Measurements from ENCODE around the gene HS3ST5. TPM values are rescaled to one million over a fixed set of nuclear protein-coding genes. Genes with fewer than 3 reads are reported as not detected.

Gene HS3ST5
- total and polyA plus RNA-seq, 2 experiments from 2014 or later, result 2.4 to 4.1 TPM

DNA sequence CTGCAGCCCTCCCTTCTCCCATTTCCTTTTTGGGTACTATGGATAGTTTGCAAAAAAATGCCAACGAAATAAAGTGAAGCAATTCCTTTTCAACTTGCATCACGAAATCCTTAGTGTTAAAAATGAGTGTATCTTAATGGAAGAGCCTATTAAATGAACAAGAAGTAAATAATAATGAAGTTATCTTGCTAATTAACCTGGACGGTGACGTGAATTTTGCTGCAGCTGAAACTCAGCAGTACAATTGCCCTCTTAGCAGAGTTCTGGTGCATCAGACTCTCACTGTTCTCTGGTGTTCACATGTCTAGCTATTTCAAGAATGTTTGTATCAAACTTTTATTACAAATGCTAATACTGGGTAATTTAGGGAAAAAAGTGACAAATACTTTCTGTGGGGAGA, 252.2 kb downstream of the HS3ST5 start:
- Histone ChIP-seq H3K27ac (peak overlapping the region; percentile 5), H3K36me3 (no peaks in the 10 kb centered on the region), H3K4me1 (ENCODE audit: low read depth) (peaks cover 31% of the 10 kb centered on the region), H3K27me3 (no peaks in the 10 kb centered on the region), H3K4me3 (no peak overlapping the region), H3K9me3 (ENCODE audit: low read depth) (no peaks in the 10 kb centered on the region)
- DNase-seq (ENCODE audit: low read depth in 1 of 2, low spot score in 1 of 2), result peak in 1 of 2 donors; percentile 10
- TF ChIP-seq CTCF (IDR thresholded peaks at IDR 0.05; ENCODE audit: low read depth, low read length), result no peak

DNA sequence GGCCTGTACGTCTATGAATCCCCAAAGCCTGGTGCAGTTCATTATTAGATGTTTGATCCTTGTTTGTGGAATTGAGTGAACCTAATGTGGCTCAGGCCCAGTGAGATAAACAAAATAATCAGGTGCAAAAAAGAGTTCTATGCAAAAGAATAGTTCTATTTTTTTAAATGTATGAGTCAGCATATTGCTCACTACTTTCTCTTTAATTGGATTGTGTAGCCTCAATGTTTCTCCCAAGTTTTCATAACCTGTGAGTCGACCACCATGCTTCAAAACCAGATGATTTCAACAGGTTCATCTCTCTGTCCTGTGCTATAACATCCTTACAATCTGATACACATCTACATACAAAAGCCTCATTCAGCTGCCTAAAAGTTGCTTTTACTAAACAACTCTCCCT, 255.3 kb downstream of the HS3ST5 start:
- DNase-seq (ENCODE audit: low read depth in 1 of 2, low spot score in 1 of 2), result no peak
- no peak overlapping the region for H3K4me3 ChIP-seq
- H3K27ac ChIP-seq, result no peak overlapping the region
- TF ChIP-seq CTCF (IDR thresholded peaks at IDR 0.05; ENCODE audit: low read depth, low read length), result no peak
- H3K36me3 ChIP-seq, result no peaks in the 10 kb centered on the region
- H3K4me1 ChIP-seq (ENCODE audit: low read depth), result peaks cover 27% of the 10 kb centered on the region
- no peaks in the 10 kb centered on the region for H3K27me3 ChIP-seq
- H3K9me3 ChIP-seq (ENCODE audit: low read depth), result no peaks in the 10 kb centered on the region

GRCh38 chr6:114085211-114085610, 257.6 kb downstream of the HS3ST5 start:
- peaks cover 9% of the 10 kb centered on the region for H3K4me1 ChIP-seq (ENCODE audit: low read depth)
- H3K36me3 ChIP-seq, result no peaks in the 10 kb centered on the region
- no peak overlapping the region for H3K4me3 ChIP-seq
- DNase-seq (ENCODE audit: low read depth in 1 of 2, low spot score in 1 of 2), result peak in 1 of 2 donors; percentile 27
- no peak overlapping the region for H3K27ac ChIP-seq
- H3K9me3 ChIP-seq (ENCODE audit: low read depth), result no peaks in the 10 kb centered on the region
- no peak for TF ChIP-seq CTCF (IDR thresholded peaks at IDR 0.05; ENCODE audit: low read depth, low read length)
- H3K27me3 ChIP-seq, result no peaks in the 10 kb centered on the region

DNA sequence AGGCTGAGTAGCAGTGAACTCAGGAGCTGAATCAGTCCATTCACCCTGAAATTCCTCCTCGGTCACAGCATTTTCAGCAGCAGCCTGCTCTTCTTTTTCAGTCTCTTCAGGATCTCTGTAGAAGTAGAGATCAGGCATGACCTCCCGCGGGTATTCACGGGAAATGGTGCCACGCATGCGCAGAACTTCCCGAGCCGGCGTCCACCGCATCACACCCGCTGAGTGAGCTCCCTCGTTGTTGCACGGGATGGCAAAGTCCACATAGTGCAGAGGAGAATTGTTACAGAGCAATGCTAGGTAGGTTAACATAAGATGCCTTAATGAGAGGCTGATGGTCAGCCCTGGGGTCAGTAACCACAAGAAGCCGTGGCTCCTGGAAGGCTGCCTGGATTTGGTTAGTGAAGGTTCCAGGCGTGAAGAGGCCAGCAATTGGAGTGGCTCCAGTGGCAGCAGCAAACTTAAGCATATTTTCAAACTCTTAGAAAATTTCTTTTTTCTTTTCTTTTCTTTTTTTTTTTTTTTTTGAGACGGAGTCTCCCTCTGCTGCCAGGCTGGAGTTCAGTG, 258.4 kb downstream of the HS3ST5 start:
- H3K4me1 ChIP-seq (ENCODE audit: low read depth), result peaks cover under 1% of the 10 kb centered on the region
- no peaks in the 10 kb centered on the region for H3K27me3 ChIP-seq
- H3K9me3 ChIP-seq (ENCODE audit: low read depth), result no peaks in the 10 kb centered on the region
- no peaks in the 10 kb centered on the region for H3K36me3 ChIP-seq
- DNase-seq (ENCODE audit: low read depth in 1 of 2, low spot score in 1 of 2), result peak in 1 of 2 donors; percentile 43
- TF ChIP-seq CTCF (IDR thresholded peaks at IDR 0.05; ENCODE audit: low read depth, low read length), result no peak
- no peak overlapping the region for H3K27ac ChIP-seq
- no peak overlapping the region for H3K4me3 ChIP-seq

DNA sequence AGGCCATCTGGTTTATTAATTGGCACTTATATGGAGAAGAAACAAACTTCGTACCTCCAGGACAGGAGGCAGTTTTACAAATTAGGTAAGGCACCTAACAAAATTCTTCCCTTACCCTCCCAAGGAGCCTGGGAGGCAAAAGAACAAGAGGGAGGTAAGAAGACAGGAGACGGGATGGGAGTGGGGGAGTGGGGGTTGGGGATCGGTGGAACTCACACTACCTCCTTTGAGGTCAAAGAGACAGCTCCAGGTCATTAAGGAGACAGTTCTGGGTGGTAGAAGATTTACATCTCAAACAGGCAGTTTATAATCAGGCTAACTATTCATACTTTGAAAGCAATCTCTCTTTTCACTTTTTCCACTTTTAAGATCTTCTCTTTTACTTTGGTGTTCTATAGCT, 259.6 kb downstream of the HS3ST5 start:
- no peaks in the 10 kb centered on the region for H3K27me3 ChIP-seq
- no peak overlapping the region for H3K4me3 ChIP-seq
- peaks cover 2% of the 10 kb centered on the region for H3K36me3 ChIP-seq
- H3K9me3 ChIP-seq (ENCODE audit: low read depth), result no peaks in the 10 kb centered on the region
- DNase-seq (ENCODE audit: low read depth in 1 of 2, low spot score in 1 of 2), result no peak
- H3K27ac ChIP-seq, result no peak overlapping the region
- no peak for TF ChIP-seq CTCF (IDR thresholded peaks at IDR 0.05; ENCODE audit: low read depth, low read length)
- H3K4me1 ChIP-seq (ENCODE audit: low read depth), result no peaks in the 10 kb centered on the region

Measured in cardiac muscle cell (in vitro differentiated cells and primary cell).